Coronary artery (tissue), 2 donors: ENCODE results near the gene MSI2.

ENCODE experiments used
- DNase-seq: peaks from one replicate; pipeline ENCODE4 v3.0.0-alpha.2; 2017; ENCODE audit warnings: low spot score
- H3K27ac ChIP-seq, 2 donors: fragments of 200-600 bp; sonication (generic); one replicate each; pipeline ENCODE4 v1.5.1; 2016 to 2019
- H3K4me3 ChIP-seq: fragments of 200-600 bp; sonication (generic); 2 replicates; pipeline ENCODE4 v1.5.1; 2016; ENCODE audit warnings: mild to moderate bottlenecking, moderate library complexity
- TF ChIP-seq, protein P1 (sequence below): fragments of 200-600 bp; sonication (generic); IDR thresholded peaks from one replicate; pipeline ENCODE4 v1.5.1; 2019; ENCODE audit warnings: antibody characterized with exemption

Gene MSI2

GRCh38 chr17:57675427-57676387, 419.4 kb downstream of the MSI2 start:
- TF ChIP-seq, protein P1, sequence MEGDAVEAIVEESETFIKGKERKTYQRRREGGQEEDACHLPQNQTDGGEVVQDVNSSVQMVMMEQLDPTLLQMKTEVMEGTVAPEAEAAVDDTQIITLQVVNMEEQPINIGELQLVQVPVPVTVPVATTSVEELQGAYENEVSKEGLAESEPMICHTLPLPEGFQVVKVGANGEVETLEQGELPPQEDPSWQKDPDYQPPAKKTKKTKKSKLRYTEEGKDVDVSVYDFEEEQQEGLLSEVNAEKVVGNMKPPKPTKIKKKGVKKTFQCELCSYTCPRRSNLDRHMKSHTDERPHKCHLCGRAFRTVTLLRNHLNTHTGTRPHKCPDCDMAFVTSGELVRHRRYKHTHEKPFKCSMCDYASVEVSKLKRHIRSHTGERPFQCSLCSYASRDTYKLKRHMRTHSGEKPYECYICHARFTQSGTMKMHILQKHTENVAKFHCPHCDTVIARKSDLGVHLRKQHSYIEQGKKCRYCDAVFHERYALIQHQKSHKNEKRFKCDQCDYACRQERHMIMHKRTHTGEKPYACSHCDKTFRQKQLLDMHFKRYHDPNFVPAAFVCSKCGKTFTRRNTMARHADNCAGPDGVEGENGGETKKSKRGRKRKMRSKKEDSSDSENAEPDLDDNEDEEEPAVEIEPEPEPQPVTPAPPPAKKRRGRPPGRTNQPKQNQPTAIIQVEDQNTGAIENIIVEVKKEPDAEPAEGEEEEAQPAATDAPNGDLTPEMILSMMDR, result no peak
- H3K4me3 ChIP-seq, result no peak overlapping the region
- peak; percentile 50 for DNase-seq
- no peak overlapping the region for H3K27ac ChIP-seq

GRCh38 chr17:57676543-57676942, 420.2 kb downstream of the MSI2 start:
- peak; percentile 52 for DNase-seq
- H3K27ac ChIP-seq, result no peak overlapping the region
- H3K4me3 ChIP-seq, result no peak overlapping the region
- TF ChIP-seq, protein P1, result no peak

DNA sequence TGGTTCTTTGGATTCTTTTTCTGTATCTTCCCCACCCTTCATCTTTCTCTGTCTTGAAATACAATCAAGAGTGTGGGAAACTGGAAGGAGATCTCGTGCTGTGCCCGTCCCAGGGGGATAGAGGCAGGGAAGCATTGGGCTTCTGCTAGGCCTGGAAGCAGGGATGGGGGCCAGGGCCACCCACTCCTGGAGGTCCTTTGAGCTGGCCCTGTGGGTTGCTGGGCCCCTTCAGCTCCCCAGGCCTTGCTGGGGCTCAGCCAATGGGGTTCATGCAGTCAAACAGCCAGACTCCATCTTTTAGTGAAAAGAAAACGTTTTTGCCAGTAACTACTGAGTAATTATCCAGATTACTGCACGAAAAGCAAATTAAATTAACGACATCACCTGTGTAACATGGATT, 421.0 kb downstream of the MSI2 start:
- no peak overlapping the region for H3K27ac ChIP-seq
- peak; percentile 31 for DNase-seq
- H3K4me3 ChIP-seq, result no peak overlapping the region
- TF ChIP-seq, protein P1, result no peak

DNA sequence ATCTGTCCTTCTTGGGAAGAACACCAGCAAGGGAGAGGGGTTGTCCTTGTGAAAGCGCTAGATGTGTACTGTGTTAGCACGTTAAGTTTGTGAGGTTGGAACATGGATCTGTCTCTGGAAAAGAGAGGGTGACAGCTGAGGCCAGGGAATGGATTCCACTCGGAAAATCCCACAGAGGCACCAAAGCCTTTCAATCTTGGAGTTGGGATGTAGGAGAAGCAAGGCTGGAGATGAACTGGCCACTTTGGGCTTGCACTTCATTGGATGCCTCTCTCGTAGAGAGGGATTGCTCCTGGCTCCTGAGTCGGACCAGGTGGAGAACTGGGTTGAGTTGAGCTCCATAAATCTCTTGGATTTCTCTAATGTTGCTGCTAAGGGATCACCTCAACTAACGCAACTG, 421.5 kb downstream of the MSI2 start:
- Histone ChIP-seq H3K27ac (no peak overlapping the region), H3K4me3 (no peak overlapping the region)
- TF ChIP-seq, protein P1, result no peak
- DNase-seq, result peak; percentile 31

DNA sequence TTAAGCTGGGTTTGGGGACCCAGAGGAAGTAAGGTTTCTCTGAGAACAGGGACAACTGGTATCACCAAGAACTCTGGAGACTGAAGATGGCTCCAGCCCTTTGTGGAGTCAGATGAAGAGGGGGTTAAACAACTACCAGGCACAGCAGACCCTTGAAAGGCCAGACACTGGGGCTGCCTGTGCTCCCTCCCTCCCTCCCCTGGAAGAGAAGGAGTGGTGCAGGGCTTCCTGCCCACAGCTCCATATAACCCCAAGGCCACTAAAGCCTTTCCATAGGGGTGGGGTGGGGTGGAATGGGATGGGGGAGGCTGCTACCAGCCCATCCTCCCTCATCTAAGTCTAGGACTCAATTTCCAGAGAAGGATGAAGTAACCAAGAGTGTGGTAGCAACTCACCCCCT, 422.1 kb downstream of the MSI2 start:
- no peak overlapping the region for H3K27ac ChIP-seq
- H3K4me3 ChIP-seq, result no peak overlapping the region
- TF ChIP-seq, protein P1, result no peak
- DNase-seq, result peak; percentile 17

DNA sequence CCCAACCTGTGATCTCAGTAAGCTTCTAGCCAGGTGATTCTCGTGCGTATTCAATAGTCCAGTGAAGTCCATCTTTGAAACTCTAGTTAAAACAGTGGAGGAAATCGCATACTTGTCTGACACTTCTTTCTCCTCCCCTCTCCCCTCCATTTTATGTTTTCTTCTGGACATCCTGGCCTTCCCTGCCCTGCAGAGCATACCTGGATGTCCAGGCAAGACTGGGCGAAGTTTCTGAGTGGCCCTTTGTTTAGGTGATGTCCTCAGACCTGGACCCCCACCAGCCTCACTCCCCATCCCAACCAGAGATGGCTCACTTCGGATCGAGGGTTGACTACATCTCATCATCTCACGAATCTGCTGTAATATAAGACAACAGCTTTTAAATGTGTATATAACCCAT, 423.0 kb downstream of the MSI2 start:
- peak; percentile 33 for DNase-seq
- H3K4me3 ChIP-seq, result no peak overlapping the region
- no peak overlapping the region for H3K27ac ChIP-seq
- TF ChIP-seq, protein P1, result no peak
